Measurements from ENCODE around the gene SMYD5.

GRCh38 chr2:73262108-73262651 is 48.1 kb downstream of the SMYD5 start:
- TF ChIP-seq POLR2A (IDR thresholded peaks at IDR 0.05) (no peak), CTCF (IDR thresholded peaks at IDR 0.05) (no peak)

All from lower leg skin (tissue), 3 donors.